Raji (cell line): ENCODE results near the gene NFATC2.

Experiments used
- POLR2A ChIP-seq: IDR thresholded peaks from 2 replicates; pipeline ENCODE4 v1.6.1; 2011; ENCODE audit warnings: low read depth, low read length, control low read depth; ENCODE audit not compliant: insufficient read depth

NFATC2 gene

GRCh38 chr20:51531712-51532456 is 10.6 kb downstream of the NFATC2 start:
- no peak for TF ChIP-seq POLR2A

- TF ChIP-seq POLR2A: no peak
These were observed 11.3 kb downstream of the NFATC2 start for GRCh38 chr20:51531141-51531710.

DNA sequence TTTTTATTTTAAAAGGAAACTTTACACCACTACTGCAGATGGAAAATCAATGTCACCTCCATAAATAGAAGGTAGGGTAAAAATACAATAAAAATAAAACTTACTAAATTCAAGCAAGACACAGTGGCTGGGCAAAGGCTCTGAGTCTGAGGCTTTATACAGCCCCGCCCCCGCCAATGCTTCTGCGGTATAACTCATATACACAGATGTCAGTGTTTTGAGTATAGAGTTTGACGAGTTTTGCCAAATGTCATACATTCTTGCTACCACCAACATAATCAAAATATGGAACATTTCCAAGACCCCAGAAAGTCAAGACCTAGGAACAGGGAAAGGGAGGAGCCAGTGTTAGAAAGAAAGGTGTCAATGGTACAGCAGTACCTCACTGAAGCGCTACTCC is 12.8 kb downstream of the NFATC2 start:
- no peak for TF ChIP-seq POLR2A

- no peak for TF ChIP-seq POLR2A
These were observed 13.3 kb downstream of the NFATC2 start for GRCh38 chr20:51529081-51529681.

GRCh38 chr20:51528263-51529027 is 14.1 kb downstream of the NFATC2 start:
- TF ChIP-seq POLR2A: no peak

DNA sequence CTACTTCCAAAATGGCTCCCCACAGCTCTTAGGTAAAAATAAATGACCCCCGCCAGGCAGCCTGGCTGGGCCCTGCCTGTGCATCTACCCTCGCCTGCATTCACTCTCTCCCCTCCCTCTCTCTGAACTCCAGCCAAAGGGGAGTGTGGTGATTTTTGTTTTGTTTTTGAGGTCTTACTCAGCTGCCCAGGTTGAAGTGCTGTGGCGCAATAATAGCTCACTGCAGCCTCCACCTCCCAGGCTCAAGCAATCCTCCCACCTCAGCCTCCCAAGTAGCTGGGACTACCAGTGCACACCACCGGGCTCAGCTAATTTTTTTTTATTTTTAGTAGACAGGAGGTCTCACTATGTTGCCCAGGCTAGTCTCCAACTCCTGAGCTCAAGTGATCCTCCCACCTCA is 15.8 kb downstream of the NFATC2 start:
- TF ChIP-seq POLR2A: no peak

DNA sequence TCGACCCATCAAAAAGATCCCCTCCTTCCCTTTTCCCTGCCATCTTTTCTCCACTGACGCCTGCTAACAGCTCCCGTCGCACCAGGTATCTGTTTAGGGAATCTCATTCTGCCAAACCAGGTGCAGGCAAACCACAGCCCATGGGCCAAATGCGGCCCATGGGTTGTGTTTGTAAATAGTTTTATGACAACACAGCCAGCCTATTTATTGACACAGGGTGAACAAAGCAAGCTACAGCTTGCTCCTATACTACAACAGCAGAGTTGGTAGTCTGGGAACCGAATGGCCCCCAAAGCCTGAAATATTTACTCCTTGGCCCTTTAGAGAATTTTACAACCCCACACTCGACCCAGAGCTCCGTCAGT is 16.4 kb downstream of the NFATC2 start:
- no peak for TF ChIP-seq POLR2A

- TF ChIP-seq POLR2A: no peak
These were observed 17.0 kb downstream of the NFATC2 start for GRCh38 chr20:51525241-51526105.

DNA sequence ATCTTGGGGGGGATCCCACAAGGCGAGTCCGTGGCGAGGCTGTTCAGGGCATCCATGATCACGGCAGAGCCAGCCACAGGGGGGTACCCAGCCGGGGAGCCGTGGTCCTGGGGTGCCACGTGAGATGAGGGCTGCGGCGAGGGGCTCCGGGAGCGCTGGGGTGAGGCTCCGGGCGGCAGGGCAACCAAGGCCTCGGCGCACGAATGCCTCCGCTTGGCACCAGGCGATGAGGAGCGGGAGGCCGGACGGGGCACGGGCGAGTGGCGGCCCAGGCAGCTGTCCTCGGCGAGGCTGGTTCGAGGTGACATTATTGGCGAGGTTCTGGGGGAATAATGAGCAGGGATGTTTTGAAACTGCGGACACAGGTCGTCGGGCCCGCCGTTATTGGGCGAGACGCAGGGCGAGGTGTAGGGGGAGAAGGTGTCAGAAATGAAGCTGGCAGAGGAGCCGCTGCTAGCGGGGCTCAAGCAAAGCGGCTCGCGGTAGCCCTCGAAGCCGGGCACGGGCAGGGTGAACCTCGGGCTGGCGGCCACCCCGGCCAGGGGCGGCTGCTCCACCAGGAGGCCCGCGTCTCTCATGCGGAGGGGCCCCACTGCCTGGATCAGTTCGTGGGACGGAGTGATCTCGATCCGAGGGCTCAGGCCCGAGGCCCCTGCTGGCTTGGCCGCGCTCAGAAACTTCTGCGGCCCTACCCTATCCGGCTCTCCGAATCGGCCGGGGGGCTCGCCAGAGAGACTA is 19.1 kb downstream of the NFATC2 start:
- no peak for TF ChIP-seq POLR2A

DNA sequence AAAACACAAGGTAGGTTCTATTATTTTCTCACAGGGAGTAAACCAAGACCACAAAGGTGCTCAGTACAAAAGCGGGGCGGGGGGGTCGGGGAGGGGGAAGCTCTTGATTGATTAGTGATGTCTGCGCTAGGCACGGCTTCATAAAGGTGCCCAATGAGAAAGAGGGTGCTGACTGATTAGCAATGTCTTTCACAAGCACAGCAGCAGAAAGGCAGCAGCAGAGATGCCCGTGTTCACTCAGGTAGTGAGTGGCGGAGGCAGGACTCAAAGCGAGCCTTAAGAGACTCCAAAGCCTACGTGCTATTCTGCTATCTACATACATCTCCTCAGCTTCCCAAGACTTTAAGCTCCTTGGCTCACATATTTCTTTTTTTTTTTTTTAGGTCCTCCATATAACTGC is 20.3 kb downstream of the NFATC2 start:
- no peak for TF ChIP-seq POLR2A

- TF ChIP-seq POLR2A: no peak
These were observed 24.7 kb downstream of the NFATC2 start for GRCh38 chr20:51517839-51518238.

DNA sequence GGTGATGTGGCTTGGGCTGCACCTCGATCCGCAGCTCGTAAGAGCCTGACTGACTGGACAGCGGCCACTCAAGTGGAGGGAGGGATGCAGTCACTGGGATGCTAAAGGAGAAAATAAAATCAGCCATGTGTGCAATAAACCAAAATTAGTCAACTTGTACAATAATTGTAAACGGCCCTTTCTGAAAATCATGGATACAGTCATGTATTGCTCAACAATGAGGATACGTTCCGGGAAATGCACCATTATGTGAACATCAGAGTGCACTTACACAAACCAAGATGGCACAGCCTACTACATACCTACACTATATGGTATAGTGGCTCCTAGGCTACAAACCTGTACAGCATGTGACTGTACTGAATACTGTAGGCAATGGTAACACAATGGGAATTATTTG is 25.7 kb downstream of the NFATC2 start:
- TF ChIP-seq POLR2A: no peak

DNA sequence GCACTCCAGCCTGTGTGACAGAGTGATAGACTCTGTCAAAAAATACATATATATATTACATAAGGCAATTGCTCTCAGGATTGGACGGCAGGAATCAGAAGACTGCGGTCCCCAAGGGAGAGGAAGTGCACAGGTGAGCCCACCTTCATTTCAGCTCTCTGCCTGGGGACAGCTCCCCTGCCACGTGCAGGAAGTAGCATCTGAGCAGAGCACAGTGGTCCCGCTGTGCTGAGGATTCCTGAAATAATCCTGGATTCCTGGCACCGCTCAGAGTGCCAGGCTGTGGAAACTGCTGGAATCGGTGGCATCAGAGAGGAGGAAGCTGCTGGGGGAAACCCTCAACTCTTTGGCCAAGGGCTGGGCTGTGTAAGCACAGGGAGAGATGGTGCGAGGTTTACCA is 27.7 kb downstream of the NFATC2 start:
- no peak for TF ChIP-seq POLR2A

DNA sequence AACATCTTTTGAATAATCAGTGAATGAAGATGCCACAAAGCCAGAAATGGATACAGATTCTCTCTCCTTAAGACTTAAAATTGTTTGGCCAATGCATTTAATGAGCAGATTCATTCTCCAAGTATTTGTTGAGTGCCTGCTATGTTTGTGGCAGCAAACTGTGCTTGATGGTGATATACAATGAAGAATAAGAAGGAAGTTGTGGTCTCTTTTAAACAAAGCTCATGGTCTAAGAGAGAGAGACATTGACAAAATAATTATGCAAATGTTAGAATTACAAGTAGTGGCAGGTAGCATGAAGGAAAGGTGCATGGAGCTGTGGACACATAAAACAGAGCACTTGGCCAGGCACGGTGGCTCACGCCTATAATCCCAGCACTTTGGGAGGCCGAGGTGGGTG is 28.3 kb downstream of the NFATC2 start:
- TF ChIP-seq POLR2A: no peak
